Smooth muscle cell (in vitro differentiated cells): Measurements from ENCODE around the gene ERGIC1. TPM values are rescaled to one million over a fixed set of nuclear protein-coding genes. Genes with fewer than 3 reads are reported as not detected.

ENCODE experiments used
- DNase-seq: peaks from one replicate; lab custom pipeline; 2025; ENCODE audit not compliant: unreplicated experiment; lab: John Stamatoyannopoulos, UW
- H2AFZ ChIP-seq: fragments of 200-600 bp; sonication (generic); 2 replicates; pipeline ENCODE4 v1.6.0; 2016; ENCODE audit warnings: antibody characterized with exemption, low read depth, mild to moderate bottlenecking
- H3F3A ChIP-seq: fragments of 200-600 bp; sonication (generic); 2 replicates; pipeline ENCODE4 v1.6.0; 2017; ENCODE audit warnings: antibody characterized with exemption, low read depth
- H3K27ac ChIP-seq: fragments of 200-600 bp; sonication (generic); 2 replicates; pipeline ENCODE4 v1.5.1; 2016; ENCODE audit warnings: low read depth, mild to moderate bottlenecking
- H3K27me3 ChIP-seq: fragments of 200-600 bp; sonication (generic); 2 replicates; pipeline ENCODE4 v1.6.1; 2016; ENCODE audit warnings: low read depth, mild to moderate bottlenecking
- H3K36me3 ChIP-seq: fragments of 200-600 bp; sonication (generic); 2 replicates; pipeline ENCODE4 v1.5.1; 2016; ENCODE audit warnings: low read depth
- H3K4me1 ChIP-seq: fragments of 200-600 bp; sonication (generic); 2 replicates; pipeline ENCODE4 v1.5.1; 2016; ENCODE audit warnings: low read depth
- H3K4me2 ChIP-seq: fragments of 200-600 bp; sonication (generic); 2 replicates; pipeline ENCODE4 v1.6.0; 2016; ENCODE audit warnings: mild to moderate bottlenecking
- H3K4me3 ChIP-seq: fragments of 200-600 bp; sonication (generic); 2 replicates; pipeline ENCODE4 v1.5.1; 2016; ENCODE audit warnings: mild to moderate bottlenecking
- H3K79me2 ChIP-seq: fragments of 200-600 bp; sonication (generic); 2 replicates; pipeline ENCODE4 v1.6.0; 2016; ENCODE audit warnings: low read depth, mild to moderate bottlenecking
- H3K9ac ChIP-seq: fragments of 200-600 bp; sonication (generic); 2 replicates; pipeline ENCODE4 v1.6.0; 2016; ENCODE audit warnings: low read depth
- H3K9me3 ChIP-seq: fragments of 200-600 bp; sonication (generic); replicated peaks from 2 replicates; pipeline ENCODE4 v1.5.1; 2016; ENCODE audit warnings: low read depth
- H4K20me1 ChIP-seq: fragments of 200-600 bp; sonication (generic); 2 replicates; pipeline ENCODE4 v1.6.0; 2016; ENCODE audit warnings: low read depth
- WGBS: methylation state at CpG from one replicate; pipeline ENCODE4 v1.1.7; 2016; ENCODE audit warnings: low lambda C conversion rate; 5-methylcytosine and 5-hydroxymethylcytosine counted together
- polyA plus RNA-seq: library from polyadenylated mRNA; unstranded; fragments of >200 nt; fragmentation: Nextera tagmentation; extraction: Ambion mirVana; gene quantifications from 2 replicates; pipeline ENCODE4 v1.2.1, GENCODE V29; 2016
- total RNA-seq: library from RNA; depleted of rRNA; stranded (reverse); fragments of >200 nt; gene quantifications from 2 replicates; pipeline ENCODE4 v1.2.3, GENCODE V29; 2014
- TF ChIP-seq, protein P1 (sequence below): fragments of 200-600 bp; sonication (generic); IDR thresholded peaks from 2 replicates; pipeline ENCODE4 v1.5.1; 2017; ENCODE audit warnings: borderline replicate concordance, mild to moderate bottlenecking, antibody characterized with exemption; ENCODE audit not compliant: insufficient read depth, poor library complexity, severe bottlenecking

The ERGIC1 gene
- total and polyA plus RNA-seq, 2 experiments from 2014 or later, result 38.2 to 140 TPM

DNA sequence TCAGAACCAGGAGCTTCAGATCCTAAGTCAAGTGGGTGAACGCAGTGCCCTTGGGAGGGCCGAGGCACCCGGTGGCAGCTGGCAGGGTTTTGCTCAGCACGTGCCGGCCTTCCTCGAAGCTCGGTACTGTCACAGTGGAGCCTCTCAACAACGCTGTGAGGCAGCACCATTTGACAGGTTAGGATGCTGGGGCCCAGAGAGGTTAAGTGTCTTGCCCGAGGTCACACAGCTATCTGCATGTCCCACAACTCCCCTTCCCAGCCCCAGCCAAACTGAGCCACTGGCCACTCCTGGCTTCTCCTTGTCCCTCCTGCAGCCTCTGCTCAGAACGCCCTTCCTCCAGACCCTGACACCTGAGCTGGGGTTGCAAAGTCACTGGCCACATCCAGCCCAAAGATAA, 81.5 kb downstream of the ERGIC1 start:
- H3K27ac ChIP-seq, result no peak overlapping the region
- 96% methylated on average over 10 of the region's 10 CpGs for WGBS
- TF ChIP-seq, protein P1, sequence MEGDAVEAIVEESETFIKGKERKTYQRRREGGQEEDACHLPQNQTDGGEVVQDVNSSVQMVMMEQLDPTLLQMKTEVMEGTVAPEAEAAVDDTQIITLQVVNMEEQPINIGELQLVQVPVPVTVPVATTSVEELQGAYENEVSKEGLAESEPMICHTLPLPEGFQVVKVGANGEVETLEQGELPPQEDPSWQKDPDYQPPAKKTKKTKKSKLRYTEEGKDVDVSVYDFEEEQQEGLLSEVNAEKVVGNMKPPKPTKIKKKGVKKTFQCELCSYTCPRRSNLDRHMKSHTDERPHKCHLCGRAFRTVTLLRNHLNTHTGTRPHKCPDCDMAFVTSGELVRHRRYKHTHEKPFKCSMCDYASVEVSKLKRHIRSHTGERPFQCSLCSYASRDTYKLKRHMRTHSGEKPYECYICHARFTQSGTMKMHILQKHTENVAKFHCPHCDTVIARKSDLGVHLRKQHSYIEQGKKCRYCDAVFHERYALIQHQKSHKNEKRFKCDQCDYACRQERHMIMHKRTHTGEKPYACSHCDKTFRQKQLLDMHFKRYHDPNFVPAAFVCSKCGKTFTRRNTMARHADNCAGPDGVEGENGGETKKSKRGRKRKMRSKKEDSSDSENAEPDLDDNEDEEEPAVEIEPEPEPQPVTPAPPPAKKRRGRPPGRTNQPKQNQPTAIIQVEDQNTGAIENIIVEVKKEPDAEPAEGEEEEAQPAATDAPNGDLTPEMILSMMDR, result no peak
- H3F3A ChIP-seq, result no peaks in the 10 kb centered on the region
- no peaks in the 10 kb centered on the region for H4K20me1 ChIP-seq
- no peaks in the 10 kb centered on the region for H3K36me3 ChIP-seq
- no peak overlapping the region for H3K9ac ChIP-seq
- H3K79me2 ChIP-seq, result no peaks in the 10 kb centered on the region
- H2AFZ ChIP-seq, result no peak overlapping the region
- no peak overlapping the region for H3K4me2 ChIP-seq
- H3K4me1 ChIP-seq, result no peaks in the 10 kb centered on the region
- H3K27me3 ChIP-seq, result no peaks in the 10 kb centered on the region
- no peaks in the 10 kb centered on the region for H3K9me3 ChIP-seq
- H3K4me3 ChIP-seq, result no peak overlapping the region
- DNase-seq, result no peak

DNA sequence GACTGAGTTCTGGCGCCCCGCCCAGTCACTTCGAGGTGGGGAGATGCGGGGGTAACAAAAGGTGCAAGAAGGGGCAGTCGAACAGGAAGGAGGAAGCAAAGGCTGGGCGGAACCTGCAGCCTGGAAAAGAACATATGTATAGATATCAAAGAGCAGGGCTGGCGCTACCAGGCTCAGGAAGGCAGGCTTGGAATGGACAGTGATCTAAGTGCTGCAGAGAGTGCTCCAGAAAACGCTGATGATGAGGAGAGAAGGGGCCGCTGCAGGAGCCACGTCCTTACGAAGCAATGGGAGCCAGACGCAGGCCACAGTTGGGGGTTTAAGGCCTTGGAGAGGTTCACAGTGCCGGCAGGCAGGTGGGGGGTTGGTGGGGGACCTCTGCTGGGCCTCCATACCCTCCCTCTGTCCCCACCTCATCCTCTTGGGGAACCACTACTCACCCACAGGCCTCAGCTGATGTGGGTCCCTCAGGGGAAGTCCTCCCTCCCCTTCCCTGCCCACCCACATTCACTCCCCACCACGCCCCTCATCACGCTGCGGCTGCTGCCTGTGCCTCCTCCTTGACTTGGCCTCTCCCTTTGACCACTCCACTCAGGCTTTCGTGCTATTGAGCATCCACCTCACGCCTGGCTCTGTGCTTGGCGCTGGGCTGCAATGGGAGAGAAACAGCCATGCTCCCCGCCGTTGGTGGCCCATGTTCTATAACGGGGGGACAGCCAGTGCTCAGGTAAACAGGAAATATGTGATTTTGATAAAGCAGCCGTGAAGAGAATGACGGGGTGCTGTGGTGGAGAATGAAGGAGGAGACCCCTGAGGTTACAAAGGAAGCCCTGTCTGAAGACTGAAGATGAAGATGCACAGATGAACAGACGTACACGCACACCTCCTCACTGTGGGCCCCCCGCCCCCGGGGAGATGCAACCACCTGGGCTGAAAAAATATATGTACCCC, 84.6 kb downstream of the ERGIC1 start:
- TF ChIP-seq, protein P1, result no peak
- Histone ChIP-seq H3K4me1 (no peaks in the 10 kb centered on the region), H3K9me3 (no peaks in the 10 kb centered on the region), H3F3A (no peaks in the 10 kb centered on the region), H3K27me3 (no peaks in the 10 kb centered on the region), H4K20me1 (no peaks in the 10 kb centered on the region), H3K9ac (no peak overlapping the region), H3K79me2 (no peaks in the 10 kb centered on the region), H3K36me3 (no peaks in the 10 kb centered on the region), H2AFZ (no peak overlapping the region), H3K4me2 (no peak overlapping the region), H3K4me3 (no peak overlapping the region), H3K27ac (no peak overlapping the region)
- no peak for DNase-seq
- WGBS, result 98% methylated on average over 28 of the region's 28 CpGs

DNA sequence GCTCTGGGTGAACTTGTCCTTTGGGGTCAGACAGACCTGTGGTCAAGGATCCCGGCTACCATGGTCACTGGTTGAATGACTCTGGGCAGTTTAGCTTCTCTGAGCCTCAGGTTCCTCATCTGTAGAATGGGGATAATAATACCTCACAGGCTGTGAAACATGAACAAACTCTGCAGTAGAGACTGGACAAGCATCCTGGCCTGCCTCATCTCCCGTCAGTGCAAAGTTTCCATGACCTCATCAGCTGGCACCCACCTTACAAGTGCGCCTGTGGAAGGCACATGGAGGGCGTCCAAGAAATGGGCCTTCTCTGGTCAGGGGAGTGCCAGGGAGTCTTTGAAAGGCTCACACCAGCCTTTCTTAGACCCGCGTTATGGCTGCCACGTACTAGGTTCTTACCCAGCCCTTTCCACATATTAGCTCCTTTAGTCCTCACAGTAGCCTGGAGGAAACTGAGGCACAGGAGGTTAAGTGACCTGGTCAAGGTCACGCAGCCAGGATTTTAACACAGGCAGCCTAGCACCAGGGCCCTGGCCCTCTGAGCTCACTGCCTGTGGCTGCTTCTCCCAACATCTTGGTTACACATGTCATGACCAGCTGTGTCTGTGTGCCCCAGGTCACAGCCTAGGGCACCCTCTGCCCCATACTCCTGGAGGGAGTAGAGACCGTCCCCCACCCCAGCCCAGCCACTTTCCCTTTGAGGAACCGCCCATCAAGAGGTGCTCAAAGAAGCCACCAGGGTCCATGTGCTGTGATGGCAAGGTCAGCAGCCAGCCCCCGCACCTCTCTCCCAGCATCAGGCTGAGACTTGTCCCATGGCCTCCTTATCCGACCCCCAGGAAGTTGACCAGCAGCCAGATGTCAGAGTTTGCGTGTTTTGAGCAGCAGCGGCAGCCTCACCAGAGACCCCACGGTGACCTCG, 85.7 kb downstream of the ERGIC1 start:
- Histone ChIP-seq H3K27ac (peak overlapping the region; percentile 65), H3K36me3 (no peaks in the 10 kb centered on the region), H3K4me1 (no peaks in the 10 kb centered on the region), H3F3A (no peaks in the 10 kb centered on the region), H3K79me2 (no peaks in the 10 kb centered on the region), H3K9me3 (no peaks in the 10 kb centered on the region), H2AFZ (no peak overlapping the region), H3K4me2 (no peak overlapping the region), H3K27me3 (no peaks in the 10 kb centered on the region), H3K9ac (peak overlapping the region; percentile 51), H4K20me1 (no peaks in the 10 kb centered on the region), H3K4me3 (no peak overlapping the region)
- 87% methylated on average over 16 of the region's 16 CpGs for WGBS
- TF ChIP-seq, protein P1, result no peak
- no peak for DNase-seq
